ENCODE results near the gene HMCN2. TPM values are rescaled to one million over a fixed set of nuclear protein-coding genes. Genes with fewer than 3 reads are reported as not detected.

Gene HMCN2
- total RNA-seq, 1 experiment from 2014 or later: 8.6 TPM

DNA sequence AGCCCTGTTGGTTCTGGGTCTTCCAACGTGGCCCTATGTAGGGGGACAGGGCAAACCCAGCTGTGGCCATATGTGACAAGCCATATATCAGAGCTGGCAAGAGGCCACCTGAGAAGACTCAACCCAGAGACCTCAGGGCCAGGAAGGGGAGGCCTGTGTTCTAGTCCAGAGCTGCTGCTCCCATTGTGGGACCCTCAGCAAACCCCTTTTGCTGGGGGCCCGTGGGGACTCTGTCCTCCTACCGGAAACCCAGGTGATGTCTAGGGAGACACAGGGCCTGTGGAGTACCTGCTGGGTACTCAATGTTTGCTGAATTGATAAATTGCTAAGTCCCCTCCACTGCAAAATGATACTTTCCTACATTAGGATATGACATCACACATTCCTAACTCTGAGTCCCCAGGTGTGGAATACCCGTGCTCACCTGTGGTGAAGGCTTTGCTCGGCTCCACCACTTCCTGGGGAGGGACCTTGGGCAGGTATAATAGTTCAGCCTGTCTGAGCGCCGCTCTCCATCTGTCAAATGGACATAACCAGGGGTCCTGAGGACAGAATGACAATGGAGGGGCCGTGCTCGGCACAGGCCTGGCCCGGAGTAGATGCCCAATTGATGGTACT lies 140.8 kb downstream of the HMCN2 start:
- Mint-ChIP-seq H3K36me3 (ENCODE audit: insufficient read depth in 1 of 3, low read depth in 3 of 3) (peaks cover 0 to 8% (median 0%) of the 10 kb centered on the region in 3 experiments; a peak in 3 of 7 replicates), H3K27ac (no peak overlapping the region; a peak in 2 of 7 replicates), H3K4me3 (no peak overlapping the region), H3K9me3 (no peaks in the 10 kb centered on the region; a peak in 1 of 5 replicates), H3K4me1 (no peaks in the 10 kb centered on the region), H3K27me3 (ENCODE audit: low read depth) (no peaks in the 10 kb centered on the region; the same call in 1 of the 2 replicates)
- Histone ChIP-seq H2BK12ac (ENCODE audit: insufficient read length, low read depth, low read length) (no peak overlapping the region), H3K4me2 (ENCODE audit: insufficient read depth, insufficient read length, low read length) (no peak overlapping the region), H3K4ac (ENCODE audit: low read depth, low read length) (no peak overlapping the region), H3K27ac (ENCODE audit: insufficient read length, low read depth, low read length) (no peak overlapping the region), H3K27me3 (ENCODE audit: insufficient read depth, low read length) (no peaks in the 10 kb centered on the region), H4K8ac (replicated peaks; ENCODE audit: insufficient read length, low read depth, low read length) (no peak overlapping the region), H3K23me2 (ENCODE audit: insufficient read length, low read depth, low read length, poor library complexity, severe bottlenecking) (no peaks in the 10 kb centered on the region), H3K79me2 (ENCODE audit: insufficient read depth, low read length) (no peaks in the 10 kb centered on the region), H2BK15ac (ENCODE audit: low read depth, low read length) (no peak overlapping the region), H2AK5ac (ENCODE audit: insufficient read length, low read length) (no peak overlapping the region), H3K4me1 (ENCODE audit: insufficient read depth, low read length) (no peaks in the 10 kb centered on the region), H2BK120ac (ENCODE audit: low read depth, low read length, poor library complexity, severe bottlenecking) (no peak overlapping the region), H3K9ac (ENCODE audit: extremely low read depth, insufficient read length, low read length) (no peak overlapping the region), H4K91ac (ENCODE audit: insufficient read length, low read depth, low read length) (no peak overlapping the region), H3K18ac (ENCODE audit: insufficient read length, low read depth, low read length) (no peak overlapping the region), H3K79me1 (ENCODE audit: insufficient read depth, low read depth, low read length, poor library complexity, severe bottlenecking) (no peaks in the 10 kb centered on the region), H2AFZ (ENCODE audit: low read length) (no peak overlapping the region), H3K23ac (ENCODE audit: insufficient read length, low read depth, low read length) (no peak overlapping the region), H3K9me3 (ENCODE audit: control insufficient read depth, low read depth, low read length) (no peaks in the 10 kb centered on the region), H4K5ac (ENCODE audit: insufficient read length, low read depth, low read length) (no peak overlapping the region), H3T11ph (ENCODE audit: low read length) (no peak overlapping the region), H2BK5ac (ENCODE audit: insufficient read length, low read length) (no peak overlapping the region), H3K56ac (ENCODE audit: insufficient read length, low read depth, low read length) (no peak overlapping the region), H3K14ac (ENCODE audit: insufficient read depth, low read length) (no peak overlapping the region), H4K20me1 (ENCODE audit: control insufficient read depth, insufficient read depth, insufficient read length) (no peaks in the 10 kb centered on the region), H2BK20ac (ENCODE audit: low read depth, low read length, poor library complexity, severe bottlenecking) (no peak overlapping the region)
- WGBS (ENCODE audit: extremely low coverage, insufficient read length, low lambda C conversion rate): no CpG with 5 or more reads among the region's 10 CpGs
- TF ChIP-seq, protein P1, sequence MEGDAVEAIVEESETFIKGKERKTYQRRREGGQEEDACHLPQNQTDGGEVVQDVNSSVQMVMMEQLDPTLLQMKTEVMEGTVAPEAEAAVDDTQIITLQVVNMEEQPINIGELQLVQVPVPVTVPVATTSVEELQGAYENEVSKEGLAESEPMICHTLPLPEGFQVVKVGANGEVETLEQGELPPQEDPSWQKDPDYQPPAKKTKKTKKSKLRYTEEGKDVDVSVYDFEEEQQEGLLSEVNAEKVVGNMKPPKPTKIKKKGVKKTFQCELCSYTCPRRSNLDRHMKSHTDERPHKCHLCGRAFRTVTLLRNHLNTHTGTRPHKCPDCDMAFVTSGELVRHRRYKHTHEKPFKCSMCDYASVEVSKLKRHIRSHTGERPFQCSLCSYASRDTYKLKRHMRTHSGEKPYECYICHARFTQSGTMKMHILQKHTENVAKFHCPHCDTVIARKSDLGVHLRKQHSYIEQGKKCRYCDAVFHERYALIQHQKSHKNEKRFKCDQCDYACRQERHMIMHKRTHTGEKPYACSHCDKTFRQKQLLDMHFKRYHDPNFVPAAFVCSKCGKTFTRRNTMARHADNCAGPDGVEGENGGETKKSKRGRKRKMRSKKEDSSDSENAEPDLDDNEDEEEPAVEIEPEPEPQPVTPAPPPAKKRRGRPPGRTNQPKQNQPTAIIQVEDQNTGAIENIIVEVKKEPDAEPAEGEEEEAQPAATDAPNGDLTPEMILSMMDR (conservative IDR thresholded peaks at IDR 0.05): no peak
- DNase-seq: no peak

Data from H9 (cell line).